SK-N-SH treated with all-trans-retinoic acid at 6 μM for 48 hours (cell line): ENCODE measurements around the gene UBL7.

ENCODE experiments used
- ARNTL ChIP-seq: fragments of 450-650 bp; formaldehyde crosslinking; IDR thresholded peaks from 2 replicates; pipeline ENCODE4 v1.5.0; 2020; ENCODE audit warnings: low read depth, mild to moderate bottlenecking, moderate library complexity, borderline replicate concordance
- ESRRG ChIP-seq: fragments of 250-450 bp; sonication (Bioruptor Pico); IDR thresholded peaks from 2 replicates; pipeline ENCODE4 v1.6.1; 2021; ENCODE audit warnings: mild to moderate bottlenecking
- PATZ1 ChIP-seq: fragments of 250-450 bp; sonication (Bioruptor Pico); IDR thresholded peaks from 2 replicates; pipeline ENCODE4 v1.8.0; 2020; ENCODE audit warnings: mild to moderate bottlenecking, moderate library complexity, borderline replicate concordance
- PPARA ChIP-seq: fragments of 250-450 bp; sonication (Bioruptor Pico); IDR thresholded peaks from 2 replicates; pipeline ENCODE4 v1.5.0; 2020; ENCODE audit warnings: mild to moderate bottlenecking, borderline replicate concordance
- ZNF565 ChIP-seq: fragments of 450-650 bp; formaldehyde crosslinking; conservative IDR thresholded peaks from 2 replicates; pipeline ENCODE4 v1.5.0; 2020; ENCODE audit warnings: low read depth, mild to moderate bottlenecking, moderate library complexity
- TF ChIP-seq, protein P1 (sequence below): fragments of 250-450 bp; sonication (Bioruptor Pico); IDR thresholded peaks from 2 replicates; pipeline ENCODE4 v1.5.0; 2020; ENCODE audit warnings: mild to moderate bottlenecking, moderate library complexity

- TF ChIP-seq PATZ1 (CRISPR knock-in tag) (no peak), PPARA (CRISPR knock-in tag) (no peak), ESRRG (CRISPR knock-in tag) (no peak), ZNF565 (CRISPR knock-in tag) (no peak), ARNTL (CRISPR knock-in tag) (no peak)
- TF ChIP-seq, protein P1, sequence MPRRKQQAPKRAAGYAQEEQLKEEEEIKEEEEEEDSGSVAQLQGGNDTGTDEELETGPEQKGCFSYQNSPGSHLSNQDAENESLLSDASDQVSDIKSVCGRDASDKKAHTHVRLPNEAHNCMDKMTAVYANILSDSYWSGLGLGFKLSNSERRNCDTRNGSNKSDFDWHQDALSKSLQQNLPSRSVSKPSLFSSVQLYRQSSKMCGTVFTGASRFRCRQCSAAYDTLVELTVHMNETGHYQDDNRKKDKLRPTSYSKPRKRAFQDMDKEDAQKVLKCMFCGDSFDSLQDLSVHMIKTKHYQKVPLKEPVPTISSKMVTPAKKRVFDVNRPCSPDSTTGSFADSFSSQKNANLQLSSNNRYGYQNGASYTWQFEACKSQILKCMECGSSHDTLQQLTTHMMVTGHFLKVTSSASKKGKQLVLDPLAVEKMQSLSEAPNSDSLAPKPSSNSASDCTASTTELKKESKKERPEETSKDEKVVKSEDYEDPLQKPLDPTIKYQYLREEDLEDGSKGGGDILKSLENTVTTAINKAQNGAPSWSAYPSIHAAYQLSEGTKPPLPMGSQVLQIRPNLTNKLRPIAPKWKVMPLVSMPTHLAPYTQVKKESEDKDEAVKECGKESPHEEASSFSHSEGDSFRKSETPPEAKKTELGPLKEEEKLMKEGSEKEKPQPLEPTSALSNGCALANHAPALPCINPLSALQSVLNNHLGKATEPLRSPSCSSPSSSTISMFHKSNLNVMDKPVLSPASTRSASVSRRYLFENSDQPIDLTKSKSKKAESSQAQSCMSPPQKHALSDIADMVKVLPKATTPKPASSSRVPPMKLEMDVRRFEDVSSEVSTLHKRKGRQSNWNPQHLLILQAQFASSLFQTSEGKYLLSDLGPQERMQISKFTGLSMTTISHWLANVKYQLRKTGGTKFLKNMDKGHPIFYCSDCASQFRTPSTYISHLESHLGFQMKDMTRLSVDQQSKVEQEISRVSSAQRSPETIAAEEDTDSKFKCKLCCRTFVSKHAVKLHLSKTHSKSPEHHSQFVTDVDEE (CRISPR knock-in tag) = no peak
These were observed 56.9 kb downstream of the UBL7 start for GRCh38 chr15:74403991-74404563.
